K562 (cell line): ENCODE data around the gene STX3. TPM values are rescaled to one million over a fixed set of nuclear protein-coding genes. Genes with fewer than 3 reads are reported as not detected.

Experiments
- ARNT ChIP-seq, 2 experiments: fragments of 450-650 bp; IDR thresholded peaks; 2 replicates each; pipeline ENCODE4 v1.6.1; 2016; ENCODE audit warnings: mild to moderate bottlenecking in 1 of 2
- BACH1 ChIP-seq: fragments of 200-800 bp; sonication (Bioruptor generic); IDR thresholded peaks from 2 replicates; pipeline ENCODE4 v1.6.1; 2016; ENCODE audit warnings: missing genetic modification characterization, missing compliant biosample characterization
- BRD4 ChIP-seq: fragments of 200-600 bp; sonication (generic); IDR thresholded peaks from 2 replicates; pipeline ENCODE4 v1.6.1; 2017; ENCODE audit warnings: inconsistent platforms
- CC2D1A ChIP-seq: fragments of 450-650 bp; IDR thresholded peaks from 2 replicates; pipeline ENCODE4 v1.6.1; 2017; ENCODE audit warnings: mild to moderate bottlenecking
- ETV1 ChIP-seq: fragments of 450-650 bp; conservative IDR thresholded peaks from 2 replicates; pipeline ENCODE4 v1.6.1; 2016; ENCODE audit warnings: missing genetic modification characterization, control low read depth, low read depth, missing compliant biosample characterization
- FOXJ3 ChIP-seq: sonication (generic); formaldehyde crosslinking; IDR thresholded peaks from 2 replicates; pipeline ENCODE4 v1.4.0; 2020; ENCODE audit warnings: mild to moderate bottlenecking, missing genetic modification reagents
- HNRNPH1 ChIP-seq: fragments of 200-400 bp; formaldehyde crosslinking; optimal IDR thresholded peaks from 2 replicates; pipeline ENCODE3; 2017; ENCODE audit warnings: low read depth, mild to moderate bottlenecking, low read length, moderate library complexity
- MAFF ChIP-seq: IDR thresholded peaks from 2 replicates; pipeline ENCODE4 v1.6.1; 2012; ENCODE audit warnings: low read length, improper control_type of control experiment
- MAZ ChIP-seq, 2 experiments: fragments of 450-650 bp in 1 of 2; sonication (generic) in 1 of 2; formaldehyde crosslinking; IDR thresholded peaks in 1 of 2; conservative IDR thresholded peaks in 1 of 2; 2 replicates each; pipeline versions ENCODE4 v1.4.0 to v1.5.0; 2020; ENCODE audit warnings: mild to moderate bottlenecking in 1 of 2, missing genetic modification reagents in 1 of 2
- POLR3A ChIP-seq: IDR thresholded peaks from 2 replicates; pipeline ENCODE4 v1.6.1; 2011; ENCODE audit warnings: borderline replicate concordance, mild to moderate bottlenecking, moderate library complexity; ENCODE audit not compliant: insufficient read length, insufficient read depth; ENCODE audit errors: extremely low read depth
- RBM14 ChIP-seq: fragments of 200-400 bp; formaldehyde crosslinking; IDR thresholded peaks from 2 replicates; pipeline ENCODE4 v1.6.1; 2018; ENCODE audit warnings: low read depth, mild to moderate bottlenecking, low read length, moderate library complexity, borderline replicate concordance; ENCODE audit not compliant: insufficient read depth
- RBM39 ChIP-seq: fragments of 200-400 bp; formaldehyde crosslinking; optimal IDR thresholded peaks from 2 replicates; pipeline ENCODE3; 2018; ENCODE audit warnings: low read depth, low read length
- SAFB2 ChIP-seq: fragments of 200-400 bp; formaldehyde crosslinking; IDR thresholded peaks from 2 replicates; pipeline ENCODE4 v1.6.1; 2018; ENCODE audit warnings: borderline replicate concordance, low read length, low read depth, moderate library complexity; ENCODE audit not compliant: severe bottlenecking
- STAT5A ChIP-seq: IDR thresholded peaks from 2 replicates; pipeline ENCODE4 v1.6.1; 2012; ENCODE audit warnings: low read length, inconsistent platforms, borderline replicate concordance
- TRIM24 ChIP-seq, 2 experiments: fragments of 450-650 bp; IDR thresholded peaks; 2 replicates each; pipeline ENCODE4 v1.6.1; 2016
- ZBTB7A ChIP-seq: IDR thresholded peaks from 2 replicates; pipeline ENCODE4 v1.6.1; 2011; ENCODE audit warnings: low read depth, mild to moderate bottlenecking, low read length, moderate library complexity, borderline replicate concordance; ENCODE audit not compliant: control insufficient read depth
- ZFP1 ChIP-seq: fragments of 450-650 bp; formaldehyde crosslinking; IDR thresholded peaks from 2 replicates; pipeline ENCODE4 v1.4.0; 2020; ENCODE audit warnings: mild to moderate bottlenecking, mixed read lengths
- ZNF12 ChIP-seq: sonication (generic); formaldehyde crosslinking; IDR thresholded peaks from 2 replicates; pipeline ENCODE4 v1.4.0; 2020; ENCODE audit warnings: mild to moderate bottlenecking, missing genetic modification reagents
- ZNF133 ChIP-seq: fragments of 250-450 bp; sonication (Bioruptor Pico); IDR thresholded peaks from 2 replicates; pipeline ENCODE4 v1.4.0; 2020; ENCODE audit warnings: mild to moderate bottlenecking
- ZNF140 ChIP-seq: fragments of 250-450 bp; sonication (Bioruptor Pico); IDR thresholded peaks from 2 replicates; pipeline ENCODE4 v1.8.0; 2021; ENCODE audit warnings: moderate library complexity, mild to moderate bottlenecking, inconsistent platforms
- ZNF316 ChIP-seq: fragments of 450-650 bp; IDR thresholded peaks from 2 replicates; pipeline ENCODE4 v1.6.1; 2016
- ZNF589 ChIP-seq: fragments of 200-800 bp; sonication (Bioruptor generic); IDR thresholded peaks from 2 replicates; pipeline ENCODE4 v1.6.1; 2016; ENCODE audit warnings: low read depth, missing genetic modification characterization, missing compliant biosample characterization
- ZNF696 ChIP-seq: fragments of 250-450 bp; sonication (Bioruptor Pico); conservative IDR thresholded peaks from 2 replicates; pipeline ENCODE4 v1.4.0; 2020; ENCODE audit warnings: mild to moderate bottlenecking, moderate library complexity
- polyA plus RNA-seq, 8 experiments: library from polyadenylated mRNA; depleted of rRNA in 4 of 8; stranded (reverse) in 5 of 8; unstranded in 3 of 8; fragments of >200 nt; fragmentation: Nextera tagmentation in 2 of 8; fragmentation: Illumina TruSeq in 1 of 8; extraction: Ambion mirVana in 2 of 8; extraction: Trizol in 1 of 8; gene quantifications; 2 replicates each; pipeline versions ENCODE4 v1.2.1 to v1.2.3, GENCODE V29; 2011 to 2014; ENCODE audit warnings: inconsistent platforms in 1 of 8, missing spikeins in 1 of 8
- total RNA-seq, 7 experiments: library from RNA; depleted of rRNA in 6 of 7; stranded (reverse); fragments of >200 nt in 6 of 7; fragmentation: Illumina TruSeq in 2 of 7; extraction: Trizol in 2 of 7; gene quantifications; 2 replicates each; pipeline versions ENCODE4 v1.2.1 to v1.2.3, GENCODE V29; 2011 to 2021; ENCODE audit warnings: low replicate concordance in 1 of 7
- TF ChIP-seq, protein P1 (sequence below): fragments of 250-450 bp; sonication (Bioruptor Pico); IDR thresholded peaks from 2 replicates; pipeline ENCODE4 v1.5.0; 2022; ENCODE audit warnings: mild to moderate bottlenecking
- TF ChIP-seq, protein P2 (sequence below), 2 experiments: fragments of 450-650 bp in 1 of 2; sonication (generic) in 1 of 2; formaldehyde crosslinking in 1 of 2; IDR thresholded peaks in 1 of 2; conservative IDR thresholded peaks in 1 of 2; 2 replicates each; pipeline versions ENCODE4 v1.6.1 to v1.8.1; 2016 to 2023; ENCODE audit warnings: mild to moderate bottlenecking in 2 of 2, moderate library complexity in 2 of 2, inconsistent platforms in 1 of 2, missing genetic modification reagents in 1 of 2
- TF ChIP-seq, protein P3 (sequence below): fragments of 250-450 bp; sonication (Bioruptor Pico); IDR thresholded peaks from 2 replicates; pipeline ENCODE4 v1.8.0; 2022; ENCODE audit warnings: moderate library complexity, mild to moderate bottlenecking, inconsistent platforms

The STX3 gene
- total and polyA plus RNA-seq, 9 of the 15 experiments (the other 6 are each of a cell fraction or from before 2014, with no cell fraction given): 12.0 to 91.6 (median 48.7) TPM

DNA sequence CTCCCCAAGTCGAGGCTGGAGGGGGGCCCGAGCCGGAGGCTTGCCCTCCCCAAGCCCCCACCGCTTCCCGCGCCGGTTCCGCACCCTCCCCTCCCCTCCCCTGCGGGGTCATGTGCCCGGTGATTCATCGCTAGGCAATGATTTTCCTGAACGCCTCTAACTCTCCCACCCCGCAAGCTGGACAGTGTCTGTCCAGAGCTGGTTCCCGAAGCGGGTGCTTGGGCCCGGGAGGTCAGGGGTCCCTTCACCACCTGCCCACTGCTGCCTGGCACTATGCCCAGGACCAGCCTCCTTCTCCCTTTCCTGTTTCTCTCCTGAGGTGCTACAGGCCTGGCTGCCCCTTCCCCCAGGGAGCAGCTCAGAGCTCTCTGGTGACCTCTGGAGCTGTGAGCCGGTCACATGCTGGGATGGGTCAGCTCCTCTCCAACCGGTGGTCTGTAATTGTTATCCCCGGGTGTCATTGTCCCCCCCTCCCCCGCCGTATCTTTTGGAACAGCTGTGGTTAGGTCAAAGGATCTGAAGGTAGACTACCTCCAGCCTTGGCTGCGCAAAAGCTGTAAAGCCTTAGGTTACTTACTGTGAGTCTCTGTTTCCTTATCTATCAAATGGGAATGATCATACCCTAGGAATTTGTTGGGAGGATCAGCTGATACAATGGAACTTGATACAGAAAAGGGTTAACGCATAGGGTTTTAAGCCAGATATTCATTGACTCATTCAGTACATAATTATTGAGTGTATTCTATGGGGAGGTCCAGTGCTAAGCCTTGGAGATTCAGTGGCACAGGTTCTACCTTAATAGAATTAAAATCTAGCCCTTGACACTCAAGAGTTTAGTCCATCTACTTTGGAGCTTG, 753 bp downstream of the STX3 start (continued):
- TF ChIP-seq ETV1 (tag) (0 out of 2 replicates have a peak, but pooled peaks have one; percentile 19), BACH1 (no peak), RBM14 (no peak), ARNT (IDR thresholded peaks at IDR 0.05) (no peak), ZNF12 (CRISPR knock-in tag) (no peak), STAT5A (no peak), ZBTB7A (no peak), POLR3A (no peak), MAFF (no peak), FOXJ3 (CRISPR knock-in tag) (no peak), BRD4 (no peak), CC2D1A (no peak), RBM39 (no peak), ZNF133 (CRISPR knock-in tag) (no peak), ZNF316 (no peak), MAZ (CRISPR knock-in tag; conservative IDR thresholded peaks at IDR 0.05 in 1 of 2, IDR thresholded peaks at IDR 0.05 in 1 of 2) (peak in 1 of 2 experiments; percentile 80; a peak in 3 of 4 replicates), ZNF140 (CRISPR knock-in tag) (no peak), ZFP1 (CRISPR knock-in tag) (no peak), TRIM24 (IDR thresholded peaks at IDR 0.05) (0 out of 4 replicates have a peak, but pooled peaks of 1 of the 2 experiments have one; percentile 15), ZNF589 (no peak), HNRNPH1 (no peak), SAFB2 (no peak), ZNF696 (CRISPR knock-in tag) (no peak)
- TF ChIP-seq, protein P1, sequence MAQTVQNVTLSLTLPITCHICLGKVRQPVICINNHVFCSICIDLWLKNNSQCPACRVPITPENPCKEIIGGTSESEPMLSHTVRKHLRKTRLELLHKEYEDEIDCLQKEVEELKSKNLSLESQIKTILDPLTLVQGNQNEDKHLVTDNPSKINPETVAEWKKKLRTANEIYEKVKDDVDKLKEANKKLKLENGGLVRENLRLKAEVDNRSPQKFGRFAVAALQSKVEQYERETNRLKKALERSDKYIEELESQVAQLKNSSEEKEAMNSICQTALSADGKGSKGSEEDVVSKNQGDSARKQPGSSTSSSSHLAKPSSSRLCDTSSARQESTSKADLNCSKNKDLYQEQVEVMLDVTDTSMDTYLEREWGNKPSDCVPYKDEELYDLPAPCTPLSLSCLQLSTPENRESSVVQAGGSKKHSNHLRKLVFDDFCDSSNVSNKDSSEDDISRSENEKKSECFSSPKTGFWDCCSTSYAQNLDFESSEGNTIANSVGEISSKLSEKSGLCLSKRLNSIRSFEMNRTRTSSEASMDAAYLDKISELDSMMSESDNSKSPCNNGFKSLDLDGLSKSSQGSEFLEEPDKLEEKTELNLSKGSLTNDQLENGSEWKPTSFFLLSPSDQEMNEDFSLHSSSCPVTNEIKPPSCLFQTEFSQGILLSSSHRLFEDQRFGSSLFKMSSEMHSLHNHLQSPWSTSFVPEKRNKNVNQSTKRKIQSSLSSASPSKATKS (CRISPR knock-in tag): no peak
- TF ChIP-seq, protein P2, sequence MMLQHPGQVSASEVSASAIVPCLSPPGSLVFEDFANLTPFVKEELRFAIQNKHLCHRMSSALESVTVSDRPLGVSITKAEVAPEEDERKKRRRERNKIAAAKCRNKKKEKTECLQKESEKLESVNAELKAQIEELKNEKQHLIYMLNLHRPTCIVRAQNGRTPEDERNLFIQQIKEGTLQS (IDR thresholded peaks at IDR 0.05): peak; percentile 94
- TF ChIP-seq, protein P2 (CRISPR knock-in tag; conservative IDR thresholded peaks at IDR 0.05): no peak
- TF ChIP-seq, protein P3, sequence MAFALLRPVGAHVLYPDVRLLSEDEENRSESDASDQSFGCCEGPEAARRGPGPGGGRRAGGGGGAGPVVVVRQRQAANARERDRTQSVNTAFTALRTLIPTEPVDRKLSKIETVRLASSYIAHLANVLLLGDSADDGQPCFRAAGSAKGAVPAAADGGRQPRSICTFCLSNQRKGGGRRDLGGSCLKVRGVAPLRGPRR (CRISPR knock-in tag): no peak
